GM19397 (cell line): ENCODE results near the gene FXYD5.
A peak's percentile ranks its signal among the peaks of the same experiment; 100 is the strongest.

ENCODE experiments used
- ATAC-seq: cut with Tn5 transposase; IDR thresholded peaks from one replicate; pipeline ENCODE4 v1.9.1; 2021; ENCODE audit warnings: mild to moderate bottlenecking, moderate library complexity; ENCODE audit not compliant: unreplicated experiment

The FXYD5 gene

GRCh38 chr19:35155441-35155840 lies 906 bp downstream of the FXYD5 start:
- peak; percentile 39 for ATAC-seq

GRCh38 chr19:35155981-35156672 lies 1.6 kb downstream of the FXYD5 start:
- no peak for ATAC-seq

- ATAC-seq: no peak
Observed at GRCh38 chr19:35156673-35157014, 2.1 kb downstream of the FXYD5 start.

- no peak for ATAC-seq
Observed at GRCh38 chr19:35157431-35157830, 2.9 kb downstream of the FXYD5 start.

- no peak for ATAC-seq
Observed at GRCh38 chr19:35159606-35160005, 5.1 kb downstream of the FXYD5 start.

GRCh38 chr19:35160629-35161433 lies 6.3 kb downstream of the FXYD5 start:
- no peak for ATAC-seq

GRCh38 chr19:35161434-35161743 lies 6.9 kb downstream of the FXYD5 start:
- ATAC-seq: no peak

GRCh38 chr19:35162471-35163326 lies 8.2 kb downstream of the FXYD5 start:
- no peak for ATAC-seq

- no peak for ATAC-seq
Observed at GRCh38 chr19:35164418-35164817, 9.9 kb downstream of the FXYD5 start.

GRCh38 chr19:35165200-35166058 lies 10.9 kb downstream of the FXYD5 start:
- ATAC-seq: no peak

GRCh38 chr19:35166100-35167063 lies 11.8 kb downstream of the FXYD5 start:
- no peak for ATAC-seq

GRCh38 chr19:35167251-35168119 lies 12.9 kb downstream of the FXYD5 start:
- ATAC-seq: no peak

GRCh38 chr19:35168196-35168595 lies 13.7 kb downstream of the FXYD5 start:
- no peak for ATAC-seq

GRCh38 chr19:35169221-35169995 lies 14.9 kb downstream of the FXYD5 start:
- ATAC-seq: no peak

- ATAC-seq: no peak
Observed at GRCh38 chr19:35170359-35171061, 16.0 kb downstream of the FXYD5 start.

- ATAC-seq: no peak
Observed at GRCh38 chr19:35171730-35172129, 17.2 kb downstream of the FXYD5 start.

GRCh38 chr19:35174226-35174625 lies 19.7 kb downstream of the FXYD5 start:
- no peak for ATAC-seq
